Small intestine (tissue), 7 donors: ENCODE results near the gene POU5F1. TPM values are rescaled to one million over a fixed set of nuclear protein-coding genes. Genes with fewer than 3 reads are reported as not detected.
A peak's percentile ranks its signal among the peaks of the same experiment; 100 is the strongest.

Experiments
- DNase-seq, 2 donors: peaks; one replicate each; pipeline versions ENCODE4 v3.0.0 to v3.0.0-alpha.2; 2013
- FAIRE-seq: peaks from 2 replicates; lab custom pipeline; 2012; peaks lifted over from hg19 to GRCh38; lab: Jason Lieb, UNC
- H3K27ac ChIP-seq, 3 donors: one replicate each; pipeline ENCODE4 v1.5.1; 2013; ENCODE audit warnings: low read length in 2 of 3, mild to moderate bottlenecking in 2 of 3, control low read depth in 1 of 3, inconsistent platforms in 1 of 3, low read depth in 1 of 3, moderate library complexity in 1 of 3
- H3K27me3 ChIP-seq, 3 donors: one replicate each; pipeline ENCODE4 v1.6.1; 2013; ENCODE audit warnings: low read length in 3 of 3, inconsistent platforms in 1 of 3; ENCODE audit not compliant: control insufficient read depth in 3 of 3, insufficient read depth in 3 of 3
- H3K36me3 ChIP-seq, 3 donors: one replicate each; pipeline ENCODE4 v1.6.1; 2013; ENCODE audit warnings: low read length in 3 of 3, inconsistent platforms in 1 of 3, low read depth in 1 of 3, mild to moderate bottlenecking in 1 of 3, moderate library complexity in 1 of 3; ENCODE audit not compliant: control insufficient read depth in 3 of 3, insufficient read depth in 2 of 3
- H3K4me1 ChIP-seq, 3 donors: one replicate each; pipeline ENCODE4 v1.6.1; 2013; ENCODE audit warnings: low read length in 2 of 3, inconsistent platforms in 1 of 3, low read depth in 1 of 3, mild to moderate bottlenecking in 1 of 3, moderate library complexity in 1 of 3; ENCODE audit not compliant: control insufficient read depth in 3 of 3, insufficient read depth in 2 of 3
- H3K4me3 ChIP-seq, 3 donors: one replicate each; pipeline ENCODE4 v1.5.1; 2013; ENCODE audit warnings: low read length in 3 of 3, control low read depth in 1 of 3, inconsistent platforms in 1 of 3, low read depth in 1 of 3, mild to moderate bottlenecking in 1 of 3, moderate library complexity in 1 of 3
- H3K9me3 ChIP-seq, 2 donors: one replicate each; pipeline ENCODE4 v1.6.1; 2013; ENCODE audit warnings: low read depth in 1 of 2, low read length in 1 of 2; ENCODE audit not compliant: control insufficient read depth in 2 of 2, insufficient read depth in 1 of 2
- WGBS, 3 donors: extraction: QIAGEN DNeasy Blood & Tissue Kit; methylation state at CpG; one replicate each; pipeline ENCODE4 v1.1.7; 2013; 5-methylcytosine and 5-hydroxymethylcytosine counted together
- polyA plus RNA-seq, 4 donors: library from polyadenylated mRNA; stranded (reverse) in 3 of 4; unstranded in 1 of 4; fragments of 200-250 nt in 3 of 4; fragments of 120-200 nt in 1 of 4; gene quantifications; one replicate each; pipeline versions ENCODE4 v1.2.1 to v1.2.3, GENCODE V29; 2013
- donor health status: healthy with polysubstance abuse.
- donor health status: control.
- donor health status: control.
- donor health status: Bipolar disorder and iron deficiency.
- donor health status: healthy.

POU5F1 gene
- polyA plus RNA-seq, 4 donors, result 0.10 to 32.0 (median 18.4) TPM

DNA sequence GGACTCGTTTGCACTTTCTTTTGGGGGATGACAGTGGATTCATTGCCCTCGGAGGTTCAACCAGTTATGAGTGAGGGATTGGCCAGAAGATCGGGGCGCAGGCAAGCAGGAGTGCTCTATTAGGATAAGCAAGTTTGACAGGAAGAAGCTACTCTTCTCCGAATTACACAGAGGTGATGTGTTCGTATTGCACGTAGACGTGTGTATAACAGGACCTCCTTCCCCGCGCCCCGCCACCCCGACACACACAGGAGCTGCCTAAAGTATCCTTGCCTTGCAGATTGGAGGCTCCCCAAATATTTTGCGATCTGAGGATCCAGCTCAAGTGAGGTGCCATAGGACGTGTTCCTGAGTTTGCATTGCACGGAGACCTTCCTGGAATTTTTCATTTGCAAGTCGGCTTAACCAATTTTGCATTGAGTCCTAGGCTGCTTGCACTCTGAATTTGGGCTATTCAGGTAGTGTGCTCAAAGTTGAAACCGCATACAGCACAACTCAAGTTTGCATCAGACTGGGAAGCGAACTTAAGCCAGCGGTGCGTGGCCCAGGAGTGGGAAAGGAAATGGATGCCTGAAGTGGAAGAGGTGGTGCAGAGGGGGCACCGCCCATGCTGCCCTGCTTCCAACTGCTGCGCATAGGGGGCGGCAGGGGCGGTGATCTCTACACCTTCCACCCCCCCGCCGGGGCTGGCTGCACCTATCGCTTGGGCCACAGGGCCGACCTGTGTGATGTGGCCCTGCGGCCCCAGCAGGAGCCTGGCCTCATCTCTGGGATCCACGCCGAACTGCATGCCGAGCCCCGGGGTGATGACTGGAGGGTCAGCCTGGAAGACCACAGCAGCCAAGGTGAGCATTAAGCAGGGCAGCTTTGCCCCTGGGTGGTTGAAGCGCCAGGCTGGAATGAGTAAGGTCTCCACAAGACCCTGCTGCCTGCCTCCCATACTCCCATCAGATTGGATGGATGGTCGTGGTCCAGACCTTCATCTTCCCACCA lies 11.3 kb downstream of the POU5F1 start:
- no peaks in the 10 kb centered on the region for H3K9me3 ChIP-seq
- H3K4me1 ChIP-seq, result peaks cover 3 to 14% (median 7%) of the 10 kb centered on the region in 3 donors
- H3K27me3 ChIP-seq, result peaks cover 0 to 2% (median 0%) of the 10 kb centered on the region in 3 donors
- 9 to 13% (median 10%) methylated on average over 34 to 35 of the region's 35 CpGs for WGBS, 3 donors
- DNase-seq (peak in 1 of 2 donors; percentile 19), FAIRE-seq (no peak)
- peaks cover 0 to 26% (median 0%) of the 10 kb centered on the region in 3 donors for H3K36me3 ChIP-seq
- peak overlapping the region in 1 of 3 donors; percentile 58 for H3K27ac ChIP-seq
- peak overlapping the region; percentile 61 to 71 (median 69) for H3K4me3 ChIP-seq

DNA sequence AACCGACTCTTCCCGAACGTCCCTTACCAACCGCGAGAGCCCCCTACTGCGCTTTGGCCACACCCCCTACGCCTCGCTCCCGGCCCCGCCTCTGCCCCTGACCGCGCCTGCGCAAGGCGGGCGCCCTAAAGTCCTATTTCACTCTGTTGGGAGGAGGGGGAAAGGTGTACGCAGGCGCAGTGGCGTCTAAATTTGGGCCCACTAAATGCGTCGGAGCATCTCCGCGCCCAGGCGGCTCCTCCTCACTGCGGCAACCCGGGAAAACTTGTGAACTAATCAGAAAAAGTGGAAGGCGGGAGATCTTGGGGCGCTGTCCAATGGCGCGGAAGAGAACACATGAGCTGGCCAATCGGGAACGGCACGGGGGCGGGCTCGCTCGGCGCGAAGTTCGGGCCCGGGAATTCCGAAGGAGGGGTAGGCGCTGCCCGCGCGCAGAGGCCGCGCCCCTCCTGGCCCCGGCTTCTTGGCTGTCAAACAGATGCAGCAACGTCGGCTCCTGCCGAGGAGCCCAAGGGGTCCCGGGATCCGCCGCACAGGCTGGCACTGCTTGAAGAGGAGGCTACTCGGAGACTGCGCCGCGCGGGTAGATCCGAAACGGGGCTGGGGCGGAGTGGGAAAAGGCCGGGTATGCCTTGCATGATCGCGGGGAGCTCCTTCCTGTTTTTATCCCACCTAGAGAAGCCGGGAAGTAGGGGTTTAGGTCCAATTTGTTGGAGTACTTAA lies 12.2 kb downstream of the POU5F1 start, which contains the start of gene TCF19:
Gene TCF19, plus strand, starts transcription at position 450 of the 723 bp plus-strand sequence. CDS start 881 bp downstream, outside the sequence.
- Histone ChIP-seq H3K4me1 (peaks cover 3 to 14% (median 7%) of the 10 kb centered on the region in 3 donors), H3K36me3 (peaks cover 0 to 26% (median 0%) of the 10 kb centered on the region in 3 donors), H3K27me3 (peaks cover 0 to 2% (median 0%) of the 10 kb centered on the region in 3 donors), H3K27ac (peak within 1 kb of the TSS in 2 of 3 donors; percentile 38 to 77), H3K4me3 (peak within 1 kb of the TSS; percentile 61 to 71 (median 69)), H3K9me3 (no peaks in the 10 kb centered on the region)
- 0 to 1% (median 1%) methylated on average over 59 to 65 of the region's 65 CpGs for WGBS, 3 donors
- DNase-seq (peak; percentile 98 to 99), FAIRE-seq (no peak)

DNA sequence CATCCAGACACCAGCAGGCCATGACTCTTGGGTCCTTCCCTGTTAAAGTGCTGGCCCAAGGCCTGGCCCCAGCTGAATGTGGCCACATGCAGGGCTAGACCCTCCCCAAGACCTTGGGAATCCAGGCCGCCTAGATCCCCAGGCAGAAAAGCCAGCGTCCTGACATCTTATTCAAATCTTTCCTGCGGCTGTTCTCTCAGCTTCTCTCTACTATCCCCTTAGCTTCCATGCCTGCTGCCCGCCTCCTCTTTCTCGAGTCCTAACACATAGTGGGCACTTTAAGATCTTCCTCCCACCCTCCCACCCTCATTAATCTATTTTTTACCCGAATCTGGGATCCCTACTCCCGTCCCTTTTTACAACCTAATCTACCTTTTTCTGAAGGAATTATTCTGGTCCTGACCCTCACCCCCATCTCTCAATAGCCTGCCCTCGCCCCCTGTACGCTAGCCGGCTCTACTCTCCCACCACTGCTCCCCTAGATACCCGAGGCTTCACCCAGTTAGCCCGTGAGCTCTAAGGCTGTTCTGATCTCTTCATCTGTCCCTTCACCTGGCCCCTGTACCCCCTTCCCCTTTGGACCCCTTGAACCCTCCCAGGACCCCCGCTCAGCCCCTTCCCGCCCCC lies 12.9 kb downstream of the POU5F1 start, which contains the start of gene CCHCR1:
Gene CCHCR1, minus strand, starts transcription at position 290 of the 627 bp plus-strand sequence. Its CDS starts 202 bp downstream, at position 88.
- H3K4me3 ChIP-seq, result peak within 1 kb of the TSS; percentile 61 to 71 (median 69)
- WGBS, 3 donors, result 6% methylated on average over 14 of the region's 14 CpGs
- H3K27ac ChIP-seq, result peak within 1 kb of the TSS in 2 of 3 donors; percentile 38 to 77
- peaks cover 0 to 2% (median 0%) of the 10 kb centered on the region in 3 donors for H3K27me3 ChIP-seq
- DNase-seq (no peak), FAIRE-seq (no peak)
- H3K36me3 ChIP-seq, result peaks cover 0 to 26% (median 0%) of the 10 kb centered on the region in 3 donors
- H3K4me1 ChIP-seq, result peaks cover 3 to 14% (median 7%) of the 10 kb centered on the region in 3 donors
- H3K9me3 ChIP-seq, result no peaks in the 10 kb centered on the region

DNA sequence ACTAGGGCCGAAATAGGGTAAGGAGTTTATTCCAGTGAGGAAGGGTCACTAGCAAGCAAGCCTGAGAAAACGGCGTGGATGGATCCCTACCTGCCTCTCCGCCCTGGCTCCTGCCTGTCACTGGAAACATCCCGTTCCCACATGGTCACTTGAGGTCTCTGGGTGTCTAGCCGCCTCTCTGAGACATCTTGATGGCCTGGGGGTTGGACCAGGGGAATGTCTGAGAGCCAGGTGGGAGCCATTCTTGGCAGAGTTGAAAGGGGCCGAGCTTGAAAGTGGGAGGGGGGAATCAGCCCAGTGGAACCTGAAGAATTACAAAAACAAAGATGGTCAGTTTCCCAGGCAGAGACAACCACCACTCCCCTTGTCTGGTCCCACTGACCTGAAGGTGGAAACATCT lies 13.8 kb downstream of the POU5F1 start:
- DNase-seq, result no peak
- peaks cover 0 to 2% (median 0%) of the 10 kb centered on the region in 3 donors for H3K27me3 ChIP-seq
- peaks cover 0 to 21% (median 0%) of the 10 kb centered on the region in 3 donors for H3K36me3 ChIP-seq
- no peak overlapping the region for H3K4me3 ChIP-seq
- FAIRE-seq, result no peak
- 91 to 97% (median 92%) methylated on average over 7 of the region's 7 CpGs for WGBS, 3 donors
- peaks cover 3 to 14% (median 7%) of the 10 kb centered on the region in 3 donors for H3K4me1 ChIP-seq
- H3K9me3 ChIP-seq, result no peaks in the 10 kb centered on the region
- no peak overlapping the region for H3K27ac ChIP-seq

DNA sequence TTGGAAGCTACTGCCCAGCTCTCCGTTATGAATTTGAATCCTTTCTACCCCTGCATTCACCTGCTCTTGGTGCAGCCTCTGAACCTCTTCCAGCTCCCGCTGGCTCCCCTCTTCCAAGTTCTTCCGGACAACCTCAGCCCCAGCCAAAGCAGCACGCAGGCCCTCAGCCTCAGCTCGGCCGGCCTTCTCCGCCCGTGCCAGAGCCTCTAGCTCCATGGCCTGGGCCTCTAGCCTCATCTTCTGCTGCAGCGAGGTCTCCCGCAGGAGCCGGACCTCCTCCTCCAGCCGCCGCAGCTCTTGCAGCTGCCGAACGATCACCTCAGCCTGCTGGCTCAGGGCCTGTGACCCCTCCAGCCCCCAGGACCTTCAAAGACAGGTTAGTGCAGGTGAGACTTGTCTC lies 16.0 kb downstream of the POU5F1 start:
- Histone ChIP-seq H3K27me3 (peaks cover 0 to 2% (median 0%) of the 10 kb centered on the region in 3 donors), H3K27ac (no peak overlapping the region), H3K9me3 (no peaks in the 10 kb centered on the region), H3K36me3 (peaks cover 0 to 34% (median 0%) of the 10 kb centered on the region in 3 donors), H3K4me3 (no peak overlapping the region), H3K4me1 (peaks cover 3 to 13% (median 7%) of the 10 kb centered on the region in 3 donors)
- no peak for DNase-seq
- no peak for FAIRE-seq
- 86 to 98% (median 95%) methylated on average over 15 of the region's 15 CpGs for WGBS, 3 donors

DNA sequence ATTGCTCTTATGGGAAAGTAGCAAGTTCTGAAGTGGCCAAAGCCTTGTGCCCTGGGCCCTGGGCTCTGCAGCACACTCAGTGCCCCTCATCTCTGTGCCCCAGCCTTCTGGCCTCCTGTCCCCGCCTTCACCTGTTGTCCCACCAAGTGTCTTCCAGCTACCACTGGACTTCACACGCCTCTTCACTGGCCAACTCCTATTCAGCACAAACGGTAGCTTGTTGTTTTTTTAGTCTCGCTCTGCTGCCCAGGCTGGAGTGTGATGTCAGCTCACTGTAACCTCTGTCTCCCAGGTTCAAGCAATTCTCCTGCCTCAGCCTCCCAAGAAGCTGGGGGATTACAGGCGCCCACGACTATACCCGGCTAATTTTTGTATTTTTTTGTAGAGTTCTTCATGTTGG lies 17.7 kb downstream of the POU5F1 start:
- no peaks in the 10 kb centered on the region for H3K27me3 ChIP-seq
- no peak overlapping the region for H3K4me3 ChIP-seq
- WGBS, 3 donors, result 88 to 93% (median 91%) methylated on average over 7 of the region's 7 CpGs
- peaks cover 0 to 44% (median 0%) of the 10 kb centered on the region in 3 donors for H3K36me3 ChIP-seq
- DNase-seq, result no peak
- H3K4me1 ChIP-seq, result peaks cover 0 to 7% (median 5%) of the 10 kb centered on the region in 3 donors
- FAIRE-seq, result no peak
- no peaks in the 10 kb centered on the region for H3K9me3 ChIP-seq
- H3K27ac ChIP-seq, result no peak overlapping the region

DNA sequence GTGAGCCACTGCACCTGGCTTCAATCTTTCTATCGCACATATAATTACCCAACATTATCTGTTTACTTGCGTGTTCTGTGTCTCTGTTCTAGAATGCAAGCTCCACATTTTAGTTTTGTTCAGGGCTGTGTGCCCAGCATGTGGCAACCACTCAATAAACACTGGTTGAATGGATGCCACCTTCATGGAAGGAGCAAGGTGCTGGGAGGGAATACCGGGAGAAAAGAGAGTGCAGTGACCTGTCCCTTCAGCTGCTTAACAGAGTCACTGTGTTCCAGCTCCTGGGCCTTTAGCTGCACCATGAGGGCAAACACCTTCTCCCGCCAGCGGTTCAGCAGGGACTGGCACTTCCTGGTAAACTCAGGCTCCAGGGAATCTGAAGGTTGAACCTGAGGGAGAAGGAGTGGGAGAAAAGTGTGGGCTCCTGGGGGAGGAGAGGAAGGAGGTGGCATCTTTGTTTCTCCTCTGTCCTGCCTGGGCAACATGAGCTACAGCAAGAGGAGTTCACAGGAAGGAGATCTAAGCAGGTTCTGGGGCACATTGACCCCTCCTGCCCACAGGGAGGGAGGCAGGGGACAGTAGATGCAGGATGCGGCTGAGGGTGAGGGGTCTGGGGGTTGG lies 20.5 kb downstream of the POU5F1 start:
- 75 to 90% (median 84%) methylated on average over 6 of the region's 6 CpGs for WGBS, 3 donors
- no peak for DNase-seq
- Histone ChIP-seq H3K27ac (no peak overlapping the region), H3K4me1 (peaks cover 0 to 3% (median 0%) of the 10 kb centered on the region in 3 donors), H3K27me3 (no peaks in the 10 kb centered on the region), H3K36me3 (peaks cover 0 to 48% (median 0%) of the 10 kb centered on the region in 3 donors), H3K9me3 (no peaks in the 10 kb centered on the region), H3K4me3 (no peak overlapping the region)
- no peak for FAIRE-seq
